Small intestine (tissue), 7 donors: ENCODE measurements around the gene MAN1C1. TPM values are rescaled to one million over a fixed set of nuclear protein-coding genes. Genes with fewer than 3 reads are reported as not detected.

Experiments used
- DNase-seq, 2 donors: peaks; one replicate each; pipeline versions ENCODE4 v3.0.0 to v3.0.0-alpha.2; 2013
- FAIRE-seq: peaks from 2 replicates; lab custom pipeline; 2012; peaks lifted over from hg19 to GRCh38; lab: Jason Lieb, UNC
- H3K27ac ChIP-seq, 3 donors: one replicate each; pipeline ENCODE4 v1.5.1; 2013; ENCODE audit warnings: low read length in 2 of 3, mild to moderate bottlenecking in 2 of 3, control low read depth in 1 of 3, inconsistent platforms in 1 of 3, low read depth in 1 of 3, moderate library complexity in 1 of 3
- H3K27me3 ChIP-seq, 3 donors: one replicate each; pipeline ENCODE4 v1.6.1; 2013; ENCODE audit warnings: low read length in 3 of 3, inconsistent platforms in 1 of 3; ENCODE audit not compliant: control insufficient read depth in 3 of 3, insufficient read depth in 3 of 3
- H3K36me3 ChIP-seq, 3 donors: one replicate each; pipeline ENCODE4 v1.6.1; 2013; ENCODE audit warnings: low read length in 3 of 3, inconsistent platforms in 1 of 3, low read depth in 1 of 3, mild to moderate bottlenecking in 1 of 3, moderate library complexity in 1 of 3; ENCODE audit not compliant: control insufficient read depth in 3 of 3, insufficient read depth in 2 of 3
- H3K4me1 ChIP-seq, 3 donors: one replicate each; pipeline ENCODE4 v1.6.1; 2013; ENCODE audit warnings: low read length in 2 of 3, inconsistent platforms in 1 of 3, low read depth in 1 of 3, mild to moderate bottlenecking in 1 of 3, moderate library complexity in 1 of 3; ENCODE audit not compliant: control insufficient read depth in 3 of 3, insufficient read depth in 2 of 3
- H3K4me3 ChIP-seq, 3 donors: one replicate each; pipeline ENCODE4 v1.5.1; 2013; ENCODE audit warnings: low read length in 3 of 3, control low read depth in 1 of 3, inconsistent platforms in 1 of 3, low read depth in 1 of 3, mild to moderate bottlenecking in 1 of 3, moderate library complexity in 1 of 3
- H3K9me3 ChIP-seq, 2 donors: one replicate each; pipeline ENCODE4 v1.6.1; 2013; ENCODE audit warnings: low read depth in 1 of 2, low read length in 1 of 2; ENCODE audit not compliant: control insufficient read depth in 2 of 2, insufficient read depth in 1 of 2
- WGBS, 3 donors: extraction: QIAGEN DNeasy Blood & Tissue Kit; methylation state at CpG; one replicate each; pipeline ENCODE4 v1.1.7; 2013; 5-methylcytosine and 5-hydroxymethylcytosine counted together
- polyA plus RNA-seq, 4 donors: library from polyadenylated mRNA; stranded (reverse) in 3 of 4; unstranded in 1 of 4; fragments of 200-250 nt in 3 of 4; fragments of 120-200 nt in 1 of 4; gene quantifications; one replicate each; pipeline versions ENCODE4 v1.2.1 to v1.2.3, GENCODE V29; 2013
- donor health status: healthy with polysubstance abuse.
- donor health status: control.
- donor health status: control.
- donor health status: Bipolar disorder and iron deficiency.
- donor health status: healthy.

Gene MAN1C1
- polyA plus RNA-seq, 4 donors = 0.67 to 12.1 (median 3.4) TPM

GRCh38 chr1:25704267-25704691 is 87.7 kb downstream of the MAN1C1 start:
- Histone ChIP-seq H3K9me3 (no peaks in the 10 kb centered on the region), H3K27me3 (no peaks in the 10 kb centered on the region), H3K4me1 (peaks cover 0 to 13% (median 0%) of the 10 kb centered on the region in 3 donors), H3K36me3 (no peaks in the 10 kb centered on the region), H3K27ac (no peak overlapping the region), H3K4me3 (no peak overlapping the region)
- DNase-seq (peak in 1 of 2 donors; percentile 36), FAIRE-seq (no peak)
- WGBS, 3 donors = 66 to 81% (median 70%) methylated on average over 7 of the region's 7 CpGs

GRCh38 chr1:25705699-25706098 is 89.1 kb downstream of the MAN1C1 start:
- WGBS, 3 donors = 83 to 94% (median 89%) methylated on average over 2 of the region's 2 CpGs

DNA sequence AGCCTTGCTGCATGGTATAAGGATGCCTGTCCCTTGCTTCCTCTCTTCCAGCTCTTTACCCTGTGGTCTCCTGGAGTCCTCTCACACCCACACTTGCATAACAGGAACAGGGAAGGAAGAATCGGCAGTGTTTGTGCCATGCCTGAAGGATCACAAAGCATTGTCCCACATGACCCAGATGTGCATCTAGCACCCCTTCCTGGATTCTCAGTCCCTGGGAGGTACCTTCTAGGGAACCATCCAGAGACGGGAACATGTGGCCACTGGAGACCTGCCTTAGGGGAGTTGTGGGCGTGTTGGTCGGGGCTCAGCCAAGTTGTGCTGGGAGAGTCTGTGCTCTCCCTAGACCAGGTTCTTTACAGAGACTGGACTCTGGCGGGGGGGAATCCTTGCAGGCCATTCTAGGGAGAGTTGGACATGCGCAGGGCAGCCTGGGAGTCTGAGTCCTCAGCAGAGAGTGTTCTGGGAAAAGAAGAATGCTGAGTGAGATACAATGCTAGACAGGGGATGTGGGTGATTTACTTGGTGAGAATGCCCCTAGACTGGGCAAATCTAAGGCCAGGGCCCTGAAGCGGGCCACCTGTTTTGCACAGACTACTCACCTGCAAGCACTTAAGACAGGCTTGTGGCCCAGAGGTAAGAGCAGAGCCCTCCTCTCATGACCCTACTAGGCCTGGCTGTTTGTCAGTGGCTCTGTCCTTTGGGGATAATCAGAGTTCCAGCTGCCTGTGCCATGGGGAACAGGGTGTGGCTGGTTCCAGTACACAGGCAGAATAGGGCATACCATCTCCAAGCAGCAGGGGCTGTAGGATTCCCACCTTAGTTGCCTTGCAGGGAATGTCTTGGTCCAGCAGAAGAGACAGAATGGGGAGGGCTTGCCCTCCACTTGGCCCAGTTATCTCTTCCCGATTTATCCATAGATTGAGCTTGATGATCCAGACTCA is 89.8 kb downstream of the MAN1C1 start:
- 91 to 93% (median 92%) methylated on average over 8 of the region's 8 CpGs for WGBS, 3 donors
- DNase-seq (no peak), FAIRE-seq (no peak)
- Histone ChIP-seq H3K27ac (no peak overlapping the region), H3K4me3 (no peak overlapping the region), H3K4me1 (peaks cover 0 to 3% (median 0%) of the 10 kb centered on the region in 3 donors), H3K36me3 (no peaks in the 10 kb centered on the region), H3K27me3 (no peaks in the 10 kb centered on the region), H3K9me3 (no peaks in the 10 kb centered on the region)

More at GRCh38 chr1:25705699-25706098, 89.1 kb downstream of the MAN1C1 start:
- no peak for DNase-seq
- FAIRE-seq = no peak
- no peaks in the 10 kb centered on the region for H3K9me3 ChIP-seq
- peaks cover 0 to under 1% (median 0%) of the 10 kb centered on the region in 3 donors for H3K4me1 ChIP-seq
- H3K27ac ChIP-seq = no peak overlapping the region
- no peak overlapping the region for H3K4me3 ChIP-seq
- no peaks in the 10 kb centered on the region for H3K27me3 ChIP-seq
- no peaks in the 10 kb centered on the region for H3K36me3 ChIP-seq

- Histone ChIP-seq H3K9me3 (no peaks in the 10 kb centered on the region), H3K27ac (peak overlapping the region in 1 of 3 donors; percentile 39), H3K27me3 (no peaks in the 10 kb centered on the region), H3K36me3 (no peaks in the 10 kb centered on the region), H3K4me3 (no peak overlapping the region), H3K4me1 (peaks cover 0 to 3% (median 0%) of the 10 kb centered on the region in 3 donors)
- no peak for FAIRE-seq
- WGBS, 3 donors = 77 to 91% (median 86%) methylated on average over 6 of the region's 6 CpGs
- DNase-seq = no peak
Measured at GRCh38 chr1:25707280-25708016, 90.9 kb downstream of the MAN1C1 start.

DNA sequence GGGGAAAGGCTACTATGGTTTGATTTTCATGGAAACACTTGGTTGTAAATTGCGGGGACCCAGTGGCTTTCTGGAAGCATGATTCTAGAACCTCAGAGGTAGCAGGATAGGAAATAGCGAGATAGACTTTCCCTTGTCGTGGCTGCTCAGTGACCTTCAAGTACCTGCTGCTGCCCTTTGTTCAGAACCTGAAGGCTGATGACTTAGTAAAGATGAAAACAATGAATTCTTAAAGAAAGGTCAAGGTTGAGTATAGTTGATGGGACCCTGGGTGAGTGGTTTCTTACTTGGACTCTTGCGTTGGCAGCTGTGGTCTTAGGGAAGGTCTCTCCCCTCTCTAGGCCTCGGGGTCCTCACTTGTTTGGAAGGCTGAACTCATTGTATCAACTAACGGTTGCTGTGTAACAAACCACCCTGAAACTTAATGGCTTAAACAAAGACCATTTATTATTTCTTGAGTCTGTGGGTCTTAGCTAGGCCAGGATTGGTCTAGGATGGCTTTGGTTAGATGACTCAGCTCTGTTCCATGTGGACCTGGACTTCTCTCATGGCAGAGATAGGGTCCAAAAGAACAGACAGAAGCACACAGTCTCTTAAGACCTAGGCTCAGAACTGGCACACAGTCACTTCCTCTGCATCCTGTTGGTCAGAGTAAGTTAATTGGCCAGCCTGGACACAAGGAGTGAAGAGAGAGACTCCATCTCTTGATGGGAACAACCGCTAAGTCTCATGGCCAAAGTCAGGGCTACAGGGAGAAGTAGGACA is 94.2 kb downstream of the MAN1C1 start:
- DNase-seq = no peak
- peaks cover 0 to 1% of the 10 kb centered on the region in 2 donors for H3K9me3 ChIP-seq
- no peak overlapping the region for H3K27ac ChIP-seq
- no peak for FAIRE-seq
- WGBS, 3 donors = 88 to 93% (median 88%) methylated on average over 7 of the region's 7 CpGs
- no peak overlapping the region for H3K4me3 ChIP-seq
- peaks cover 0 to 3% (median 0%) of the 10 kb centered on the region in 3 donors for H3K4me1 ChIP-seq
- H3K27me3 ChIP-seq = no peaks in the 10 kb centered on the region
- H3K36me3 ChIP-seq = no peaks in the 10 kb centered on the region

GRCh38 chr1:25711555-25712298 is 95.1 kb downstream of the MAN1C1 start:
- H3K27ac ChIP-seq = peak overlapping the region in 1 of 3 donors; percentile 17

GRCh38 chr1:25712299-25712970 is 95.8 kb downstream of the MAN1C1 start:
- peak overlapping the region in 1 of 3 donors; percentile 17 for H3K27ac ChIP-seq
- no peak for DNase-seq
- peaks cover 0 to 2% (median 0%) of the 10 kb centered on the region in 3 donors for H3K27me3 ChIP-seq
- no peaks in the 10 kb centered on the region for H3K36me3 ChIP-seq
- H3K4me1 ChIP-seq = peaks cover 0 to 3% (median 0%) of the 10 kb centered on the region in 3 donors
- no peak for FAIRE-seq
- H3K9me3 ChIP-seq = peaks cover 0 to 4% of the 10 kb centered on the region in 2 donors
- 81 to 97% (median 92%) methylated on average over 8 of the region's 8 CpGs for WGBS, 3 donors
- no peak overlapping the region for H3K4me3 ChIP-seq

More at GRCh38 chr1:25711555-25712298, 95.1 kb downstream of the MAN1C1 start:
- DNase-seq = peak in 1 of 2 donors; percentile 36
- FAIRE-seq = no peak
- Histone ChIP-seq H3K27me3 (peaks cover 0 to 2% (median 0%) of the 10 kb centered on the region in 3 donors), H3K4me3 (no peak overlapping the region), H3K4me1 (peaks cover 0 to 3% (median 0%) of the 10 kb centered on the region in 3 donors), H3K9me3 (peaks cover 0 to 4% of the 10 kb centered on the region in 2 donors), H3K36me3 (no peaks in the 10 kb centered on the region)
- 54 to 61% (median 58%) methylated on average over 16 of the region's 16 CpGs for WGBS, 3 donors
